GM18517 (cell line): ENCODE data around the gene RCCD1.
A peak's percentile ranks its signal among the peaks of the same experiment; 100 is the strongest.

ENCODE experiments used
- ATAC-seq: cut with Tn5 transposase; IDR thresholded peaks from one replicate; pipeline ENCODE4 v1.9.1; 2021; ENCODE audit warnings: mild to moderate bottlenecking, moderate library complexity; ENCODE audit not compliant: unreplicated experiment

Gene RCCD1

GRCh38 chr15:90960298-90961091 is 5.8 kb downstream of the RCCD1 start:
- ATAC-seq = no peak

DNA sequence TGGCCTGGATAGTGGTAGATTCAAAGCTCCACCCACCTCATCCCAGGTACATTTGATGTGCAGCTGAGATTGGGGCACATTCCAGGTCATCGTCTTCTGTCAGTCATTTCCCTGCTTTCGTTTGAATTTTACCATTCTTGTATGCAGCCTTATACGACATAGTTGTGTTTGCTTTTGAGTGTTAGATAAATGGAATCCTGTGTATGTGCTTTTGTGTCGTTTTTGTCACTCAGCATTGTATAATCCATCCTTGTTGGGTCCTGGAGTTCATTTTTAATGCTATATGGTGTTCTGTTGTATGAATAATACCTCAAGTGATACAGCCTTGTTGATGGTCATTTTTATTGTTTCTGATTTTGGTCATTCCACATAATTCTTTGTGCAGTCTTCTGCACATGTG is 7.3 kb downstream of the RCCD1 start:
- no peak for ATAC-seq

DNA sequence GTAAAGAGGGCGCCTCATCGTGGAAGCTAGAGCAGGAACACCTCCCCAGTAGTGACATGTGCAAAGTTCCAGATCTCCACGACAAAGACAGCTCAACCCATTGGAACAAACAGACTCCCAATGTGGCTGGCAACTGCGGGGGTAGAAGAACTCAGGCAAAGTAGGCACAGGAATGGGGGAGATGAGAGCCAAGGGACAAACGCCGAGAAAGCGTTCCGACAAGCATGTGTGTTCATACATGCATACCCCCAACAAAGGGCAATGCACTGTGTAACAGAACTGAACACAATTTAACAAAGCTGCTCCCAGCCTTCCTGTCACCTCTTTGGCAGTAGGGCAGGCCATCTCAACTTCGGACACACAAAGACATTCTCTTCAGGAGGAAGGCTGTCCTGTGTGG is 11.6 kb downstream of the RCCD1 start:
- ATAC-seq = no peak

DNA sequence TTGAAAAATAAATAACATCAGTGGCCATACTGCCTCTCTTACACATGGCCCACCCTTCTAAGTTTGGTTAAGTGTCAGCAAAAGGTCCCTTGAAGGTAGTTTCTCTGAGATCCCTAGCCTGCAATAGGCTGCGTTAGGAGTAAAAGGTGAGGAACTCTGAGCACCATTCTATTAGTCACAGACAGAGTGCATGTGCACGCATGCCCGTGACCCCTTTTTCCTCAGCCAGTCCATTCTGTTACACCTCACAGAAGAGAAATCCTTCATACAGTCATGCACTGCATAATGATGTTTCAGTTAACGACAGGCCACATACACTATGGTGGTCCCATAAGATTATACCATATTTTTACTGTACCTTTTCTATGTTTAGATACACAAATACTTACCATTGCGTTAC is 12.5 kb downstream of the RCCD1 start:
- no peak for ATAC-seq

DNA sequence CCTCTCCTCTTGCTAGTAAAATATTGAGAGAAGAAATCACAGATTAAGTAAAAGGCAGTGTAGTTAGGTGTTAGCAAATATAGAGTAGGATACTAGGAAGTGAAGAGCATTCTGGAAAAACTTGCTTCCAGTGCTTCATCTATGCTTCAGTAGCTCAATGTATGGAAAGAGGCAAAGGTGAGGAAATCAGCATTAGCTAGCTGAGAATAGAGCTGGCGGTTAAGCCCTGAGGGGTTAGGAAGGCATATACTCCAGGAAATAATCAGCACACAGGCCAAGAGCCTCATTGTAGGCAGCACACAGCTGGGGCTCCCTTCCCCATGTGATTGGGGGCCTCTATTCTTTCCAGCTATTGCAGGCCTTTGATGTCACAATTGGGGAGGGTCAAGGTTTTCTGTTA is 13.8 kb downstream of the RCCD1 start:
- ATAC-seq = no peak

GRCh38 chr15:90970274-90970673 is 15.6 kb downstream of the RCCD1 start:
- no peak for ATAC-seq

GRCh38 chr15:90972133-90972532 is 17.4 kb downstream of the RCCD1 start:
- ATAC-seq = no peak

DNA sequence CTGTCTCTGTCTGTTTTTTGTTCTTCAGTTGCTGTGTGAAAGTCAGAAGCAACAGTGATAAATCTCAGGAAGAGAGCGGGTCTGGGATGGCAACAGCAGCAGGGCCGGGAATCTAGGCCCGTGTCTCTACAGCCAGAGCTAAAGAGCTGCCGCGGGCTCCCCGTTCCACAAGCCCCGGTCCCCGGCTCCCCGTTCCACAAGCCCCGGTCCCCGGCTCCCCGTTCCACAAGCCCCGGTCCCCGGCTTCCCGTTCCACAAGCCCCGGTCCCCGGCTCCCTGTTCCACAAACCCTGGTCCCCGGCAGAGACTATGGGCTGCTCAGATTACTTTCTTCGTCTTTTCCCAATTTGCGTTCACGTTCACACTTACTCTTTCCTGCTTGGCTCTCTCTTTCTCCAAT is 19.5 kb downstream of the RCCD1 start:
- no peak for ATAC-seq

DNA sequence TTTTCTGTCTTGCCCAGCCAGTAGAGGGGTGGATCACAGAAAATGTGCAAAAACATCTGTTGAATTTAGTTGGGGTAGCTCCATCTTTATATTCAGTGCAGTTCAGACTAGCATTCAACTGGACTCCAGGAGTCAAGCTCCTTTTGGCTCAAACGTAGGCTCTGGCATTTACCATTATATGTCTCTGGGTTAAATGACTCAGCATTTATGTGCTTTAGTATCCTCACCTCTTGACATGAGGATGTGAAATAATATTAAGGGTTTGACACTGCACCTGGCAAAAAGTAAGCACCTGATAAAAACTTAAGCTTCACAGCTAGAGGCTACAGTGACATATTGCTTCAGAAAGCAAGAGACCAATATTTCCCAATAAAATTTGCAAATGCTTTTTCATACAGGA is 24.9 kb downstream of the RCCD1 start:
- no peak for ATAC-seq

GRCh38 chr15:90981681-90982080 is 27.0 kb downstream of the RCCD1 start:
- peak; percentile 78 for ATAC-seq

DNA sequence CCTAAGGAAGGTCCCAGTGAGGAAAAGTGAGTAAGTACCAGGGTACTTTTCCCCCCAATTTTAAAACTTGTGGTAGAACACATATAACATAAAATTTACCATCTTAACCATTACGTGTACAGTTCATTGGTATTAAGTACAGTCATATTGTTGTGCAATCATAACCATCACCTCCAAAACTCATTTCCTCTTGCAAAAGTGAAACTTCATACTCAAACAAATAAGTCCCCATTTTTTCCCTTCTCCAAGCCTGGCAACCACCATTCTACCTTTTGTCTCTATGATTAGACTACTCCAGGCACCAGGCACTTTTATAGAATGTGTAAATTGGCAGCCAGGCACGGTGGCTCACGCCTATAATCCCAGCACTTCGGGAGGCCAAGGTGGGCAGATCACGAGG is 27.5 kb downstream of the RCCD1 start:
- ATAC-seq = peak; percentile 23

- peak; percentile 74 for ATAC-seq
These were observed 32.3 kb downstream of the RCCD1 start for GRCh38 chr15:90986790-90987507.

GRCh38 chr15:90987561-90988141 is 33.0 kb downstream of the RCCD1 start:
- ATAC-seq = no peak

DNA sequence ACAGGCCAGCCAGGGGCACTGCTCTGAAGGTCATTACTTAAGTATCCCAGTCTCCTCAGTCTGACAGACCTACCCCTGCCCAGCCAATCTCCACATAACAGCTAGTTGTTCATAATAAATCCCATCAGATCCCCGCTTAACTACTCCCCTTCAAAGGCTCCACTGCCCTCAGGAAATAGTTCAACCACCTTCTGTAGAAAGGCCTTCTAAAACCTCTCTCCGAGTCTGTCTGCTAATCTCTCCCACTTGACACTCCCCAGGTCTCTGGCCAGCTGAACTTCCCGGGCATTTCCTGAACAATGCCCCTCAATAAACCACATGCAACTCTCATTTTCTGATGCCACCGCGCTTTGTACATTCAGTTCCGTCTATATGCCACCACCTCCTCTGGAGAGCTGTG is 33.6 kb downstream of the RCCD1 start:
- no peak for ATAC-seq

GRCh38 chr15:90989040-90989768 is 34.5 kb downstream of the RCCD1 start:
- ATAC-seq = no peak

DNA sequence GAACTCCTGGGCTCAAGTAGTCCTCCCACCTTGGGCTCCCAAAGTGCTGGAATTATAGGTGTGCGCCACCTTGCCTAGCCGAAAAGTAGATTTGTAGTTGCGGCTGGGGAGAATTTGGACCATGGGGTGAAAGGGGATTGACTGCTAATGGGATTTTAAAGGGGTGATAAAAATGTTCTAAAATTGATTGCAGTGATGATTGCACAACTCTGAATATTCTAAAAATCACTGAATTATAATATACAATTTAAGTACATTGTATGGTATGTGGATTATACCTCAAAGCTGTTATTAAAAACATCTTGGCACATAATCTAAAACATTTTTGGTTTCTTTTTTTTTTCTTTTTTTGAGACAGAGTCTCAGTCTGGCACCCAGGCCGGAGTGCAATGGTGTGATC is 35.8 kb downstream of the RCCD1 start:
- ATAC-seq = no peak

DNA sequence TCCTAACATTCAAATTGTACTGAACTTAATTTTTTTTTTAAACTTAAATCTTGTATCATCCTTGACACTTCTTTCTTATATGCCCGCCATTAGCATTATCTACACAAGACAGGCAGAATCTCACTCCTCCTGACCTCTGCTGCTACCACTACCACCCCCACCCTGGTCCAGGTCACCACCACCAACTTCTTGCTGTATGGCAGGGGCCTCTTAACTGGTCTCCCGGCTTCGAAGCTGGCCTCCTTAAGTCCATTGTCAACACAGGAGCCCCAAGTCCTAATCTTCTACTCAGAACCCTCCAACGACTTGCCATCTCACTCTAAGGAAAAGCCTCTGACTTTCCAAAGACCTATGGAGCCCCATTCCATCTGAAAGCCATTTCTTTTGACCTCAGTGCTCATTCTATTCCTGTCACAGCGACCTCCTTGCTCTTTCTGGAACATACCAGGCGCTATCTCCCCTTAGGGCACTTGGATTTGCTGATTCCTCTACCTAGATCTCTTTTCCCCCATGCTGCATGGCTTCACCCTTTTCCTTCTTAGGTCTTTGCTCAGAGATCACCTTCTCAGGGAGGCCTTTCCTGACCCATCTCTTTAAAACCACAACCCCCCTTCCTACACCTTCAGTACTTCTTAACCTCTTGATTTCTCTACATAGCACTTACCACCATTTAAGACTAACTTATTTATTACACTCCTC is 37.1 kb downstream of the RCCD1 start:
- no peak for ATAC-seq

GRCh38 chr15:90994059-90994416 is 39.4 kb downstream of the RCCD1 start:
- peak; percentile 16 for ATAC-seq

DNA sequence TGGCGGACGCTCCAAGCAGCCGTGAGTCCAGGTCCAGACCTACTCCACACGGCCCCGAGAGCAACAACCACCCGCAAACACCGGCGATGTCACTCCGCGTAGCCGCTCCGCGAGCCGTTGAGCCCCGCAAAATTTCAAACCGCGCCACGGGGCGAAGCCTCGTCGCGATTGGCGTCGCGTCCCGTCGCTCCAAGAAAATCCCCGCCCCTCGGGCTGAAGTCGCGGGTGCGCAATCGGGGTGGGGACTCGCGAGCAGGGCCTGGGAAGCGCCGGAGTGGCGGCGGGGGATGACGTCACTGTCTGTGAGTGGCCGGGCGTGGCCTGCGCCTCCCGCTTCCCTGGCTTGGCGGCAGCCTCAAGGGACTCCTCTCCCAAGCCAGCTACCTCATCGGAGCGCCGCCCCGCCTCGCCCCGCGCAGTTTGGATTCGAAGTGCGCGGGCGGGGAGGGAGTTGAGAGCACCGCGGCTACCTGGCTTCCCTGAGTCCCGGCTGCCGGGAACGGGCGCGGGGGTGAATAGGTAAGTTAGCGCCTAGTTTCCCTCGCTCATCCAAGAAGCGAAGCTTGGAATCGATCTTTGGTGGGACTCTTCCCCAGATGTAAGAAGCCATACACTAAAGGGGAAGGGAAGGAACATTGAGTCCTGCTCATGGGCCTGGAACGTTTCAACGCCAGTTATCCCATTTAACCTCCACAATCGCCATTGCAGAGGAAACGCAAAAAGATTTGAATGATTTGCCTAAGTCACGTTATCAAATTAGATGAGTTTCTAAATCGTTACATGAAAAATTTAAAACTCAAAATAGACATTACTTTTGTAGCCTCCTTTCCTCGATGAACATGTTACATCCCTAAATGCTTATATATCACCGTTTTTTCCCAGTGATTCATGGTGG is 40.0 kb downstream of the RCCD1 start, which contains the start of gene PRC1:
PRC1 (minus strand) TSS at position 119 of the 895 bp plus-strand sequence; CDS start at position 1, 118 bp downstream.
- peak; percentile 84 for ATAC-seq

DNA sequence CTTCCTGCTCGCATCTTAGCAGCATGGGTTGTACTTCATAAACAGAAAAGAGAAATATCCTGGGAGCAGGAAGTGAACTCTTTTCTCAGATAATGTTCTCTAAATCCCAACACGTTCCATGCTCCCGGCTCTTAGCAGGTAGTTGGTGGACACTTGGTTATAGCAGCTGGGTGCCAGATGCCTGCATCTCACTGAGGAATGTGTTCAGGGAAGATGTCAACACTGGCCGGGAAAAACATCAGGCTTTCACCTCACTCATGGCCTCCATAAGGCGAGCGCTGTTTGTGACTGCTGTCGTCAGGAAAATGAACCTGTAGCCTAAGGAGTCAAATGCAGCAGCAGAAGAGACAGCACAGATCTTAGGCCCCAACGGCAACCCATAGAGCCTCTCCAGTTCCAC is 44.1 kb downstream of the RCCD1 start:
- ATAC-seq = no peak
